HCT116 (cell line): ENCODE measurements around the gene FAM110D. TPM values are rescaled to one million over a fixed set of nuclear protein-coding genes. Genes with fewer than 3 reads are reported as not detected.

Experiments
- ATAC-seq: fragments of 200-7000 bp; cut with Tn5 transposase; 2 replicates; pipeline ENCODE4 v1.9.1; 2020; ENCODE audit warnings: mild to moderate bottlenecking, moderate library complexity
- BruUV-seq: library from RNA; stranded (reverse); fragments of 400-500 nt; replicated peaks from 2 replicates; lab custom pipeline; 2021; lab: Mats Ljungman, UMichigan
- CTCF ChIA-PET: fragments of 300-600 bp; sonication (Branson Sonifier 250); formaldehyde crosslinking; loops from one replicate; lab custom pipeline; 2021; ENCODE audit warnings: antibody characterized with exemption; lab: Charles Lee
- POLR2A ChIA-PET: fragments of 300-600, 350-600 bp; sonication (Branson Sonifier 250); formaldehyde crosslinking; loops from one replicate; lab custom pipeline; 2021; ENCODE audit warnings: antibody characterized with exemption; lab: Charles Lee
- RAD21 ChIA-PET, 2 experiments: fragments of 300-600 bp; sonication (Branson Sonifier 250); formaldehyde crosslinking; loops; one replicate each; lab custom pipeline; 2023; ENCODE audit warnings: low total read pairs in 2 of 2; ENCODE audit not compliant: uncharacterized antibody in 2 of 2, unreplicated experiment in 2 of 2, low non-redundant PET in 1 of 2; lab: Charles Lee
- DNase-seq: peaks from one replicate; pipeline ENCODE4 v3.0.0-alpha.2; 2010; ENCODE audit warnings: low read depth, low spot score
- H2AFZ ChIP-seq: fragments of 200-600 bp; shearing (Covaris generic), sonication (generic); 2 replicates; pipeline ENCODE4 v1.6.1; 2017; ENCODE audit warnings: low read depth, mixed run types, mixed read lengths, antibody characterized with exemption, low read length; ENCODE audit not compliant: poor library complexity, severe bottlenecking
- H3K27ac ChIP-seq: 2 replicates; pipeline ENCODE4 v1.5.1; 2012; ENCODE audit warnings: low read depth, low read length
- H3K27me3 ChIP-seq: fragments of 200-600 bp; sonication (generic); 2 replicates; pipeline ENCODE4 v1.6.1; 2016; ENCODE audit warnings: mixed run types, low read length, mixed read lengths; ENCODE audit not compliant: insufficient read depth
- H3K36me3 ChIP-seq, 2 experiments: fragments of 200-500 bp in 1 of 2; fragments of 200-600 bp in 1 of 2; sonication (Bioruptor generic) in 1 of 2; sonication (generic) in 1 of 2; 2 replicates each; pipeline versions ENCODE4 v1.5.1 to v1.6.1; 2014 to 2016; ENCODE audit warnings: low read length in 2 of 2, inconsistent platforms in 1 of 2, mixed read lengths in 1 of 2, mixed run types in 1 of 2; ENCODE audit not compliant: insufficient read depth in 2 of 2, control insufficient read depth in 1 of 2
- H3K4me1 ChIP-seq, 2 experiments: fragments of 200-600 bp in 1 of 2; sonication (generic) in 1 of 2; 2 replicates each; pipeline versions ENCODE4 v1.5.1 to v1.6.1; 2012 to 2017; ENCODE audit warnings: low read length in 2 of 2, inconsistent platforms in 1 of 2, mild to moderate bottlenecking in 1 of 2, mixed read lengths in 1 of 2, mixed run types in 1 of 2, moderate library complexity in 1 of 2; ENCODE audit not compliant: insufficient read depth in 2 of 2, control insufficient read depth in 1 of 2
- H3K4me2 ChIP-seq: fragments of 200-600 bp; sonication (generic); 2 replicates; pipeline ENCODE4 v1.6.1; 2017; ENCODE audit warnings: mixed run types, low read length, mixed read lengths
- H3K4me3 ChIP-seq, 2 experiments: fragments of 200-600 bp in 1 of 2; sonication (generic) in 1 of 2; replicated peaks in 1 of 2; 2 replicates each; pipeline ENCODE4 v1.5.1; 2011 to 2016; ENCODE audit warnings: low read length in 2 of 2, control low read depth in 1 of 2, low read depth in 1 of 2, mild to moderate bottlenecking in 1 of 2, mixed read lengths in 1 of 2, mixed run types in 1 of 2
- H3K79me2 ChIP-seq: fragments of 200-600 bp; sonication (generic); 2 replicates; pipeline ENCODE4 v1.6.1; 2017; ENCODE audit warnings: mild to moderate bottlenecking, mixed run types, low read length, moderate library complexity, mixed read lengths; ENCODE audit not compliant: insufficient read depth
- H3K9ac ChIP-seq: fragments of 200-600 bp; sonication (generic); 2 replicates; pipeline ENCODE4 v1.6.1; 2016; ENCODE audit warnings: low read length, mixed read lengths
- H3K9me2 ChIP-seq: fragments of 200-600 bp; sonication (generic), shearing (Covaris generic); 2 replicates; pipeline ENCODE4 v1.6.1; 2017; ENCODE audit warnings: mixed run types, mild to moderate bottlenecking, moderate library complexity; ENCODE audit not compliant: insufficient read depth
- H3K9me3 ChIP-seq, 2 experiments: fragments of 200-500 bp in 1 of 2; fragments of 200-600 bp in 1 of 2; sonication (Bioruptor generic) in 1 of 2; sonication (generic) in 1 of 2; 2 replicates each; pipeline ENCODE4 v1.6.1; 2014 to 2017; ENCODE audit warnings: low read length in 2 of 2, mixed read lengths in 2 of 2, inconsistent platforms in 1 of 2, low read depth in 1 of 2, mild to moderate bottlenecking in 1 of 2, mixed run types in 1 of 2, moderate library complexity in 1 of 2; ENCODE audit not compliant: control insufficient read depth in 1 of 2, insufficient read depth in 1 of 2
- H4K20me1 ChIP-seq: fragments of 200-600 bp; sonication (generic), shearing (Covaris generic); 2 replicates; pipeline ENCODE4 v1.6.1; 2017; ENCODE audit warnings: mixed run types, mild to moderate bottlenecking, moderate library complexity; ENCODE audit not compliant: insufficient read depth
- CBX3 ChIP-seq: IDR thresholded peaks from 2 replicates; pipeline ENCODE4 v1.6.1; 2012; ENCODE audit warnings: low read depth
- EGR1 ChIP-seq: IDR thresholded peaks from 2 replicates; pipeline ENCODE4 v1.6.1; 2012; ENCODE audit warnings: low read depth
- ELF1 ChIP-seq: IDR thresholded peaks from 2 replicates; pipeline ENCODE4 v1.6.1; 2012; ENCODE audit warnings: low read depth, borderline replicate concordance
- EZH2 ChIP-seq: fragments of 200-600 bp; sonication (generic); IDR thresholded peaks from 2 replicates; pipeline ENCODE4 v1.6.1; 2017; ENCODE audit warnings: antibody characterized with exemption, mixed run types
- FOSL1 ChIP-seq: IDR thresholded peaks from 2 replicates; pipeline ENCODE4 v1.6.1; 2012; ENCODE audit warnings: low read depth
- JUND ChIP-seq: IDR thresholded peaks from 2 replicates; pipeline ENCODE4 v1.6.1; 2012
- POLR2AphosphoS5 ChIP-seq: IDR thresholded peaks from 2 replicates; pipeline ENCODE4 v1.6.1; 2011; ENCODE audit warnings: mild to moderate bottlenecking, low read depth, low read length, moderate library complexity
- SIN3A ChIP-seq: IDR thresholded peaks from 2 replicates; pipeline ENCODE4 v1.6.1; 2012; ENCODE audit warnings: low read depth
- SRF ChIP-seq: IDR thresholded peaks from 2 replicates; pipeline ENCODE4 v1.6.1; 2012; ENCODE audit warnings: low read depth
- ZBTB33 ChIP-seq: IDR thresholded peaks from 2 replicates; pipeline ENCODE4 v1.6.1; 2011; ENCODE audit warnings: mild to moderate bottlenecking, low read length, moderate library complexity; ENCODE audit not compliant: insufficient replicate concordance; ENCODE audit errors: extremely low read depth
- intact Hi-C: fragments of 100-400 bp; cut with micrococcal nuclease; formaldehyde crosslinking; loops from 2 replicates; pipeline ENCODE4 v1.10.0; 2022
- total RNA-seq: library from RNA; stranded (reverse); gene quantifications from one replicate; pipeline ENCODE4 v1.2.1, GENCODE V29; 2021; ENCODE audit not compliant: unreplicated experiment
- TF ChIP-seq, protein P1 (sequence below): IDR thresholded peaks from 2 replicates; pipeline ENCODE4 v1.6.1; 2012

The FAM110D gene
- total RNA-seq, 1 experiment from 2014 or later = 0.34 TPM

DNA sequence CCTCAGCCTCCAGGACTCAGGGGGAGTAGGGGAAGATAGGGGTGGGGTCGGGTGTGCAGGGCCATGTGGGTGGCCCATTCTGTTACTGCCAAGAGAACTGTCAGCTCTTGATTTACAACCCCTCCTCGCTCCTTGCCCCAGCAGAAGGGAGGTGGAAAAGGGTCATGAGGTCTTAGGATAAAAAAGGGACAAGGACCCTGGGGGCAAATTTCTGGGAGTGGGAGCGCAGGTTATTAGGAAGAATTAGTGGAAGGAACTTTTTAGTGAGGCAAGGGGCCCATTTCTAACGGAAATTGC lies 812 bp downstream of the FAM110D start:
- Histone ChIP-seq H3K9ac (no peak overlapping the region), H4K20me1 (no peaks in the 10 kb centered on the region), H3K9me2 (no peaks in the 10 kb centered on the region), H3K9me3 (no peaks in the 10 kb centered on the region), H3K4me2 (peak overlapping the region; percentile 50; the same call in 1 of the 2 replicates), H3K27ac (no peak overlapping the region), H3K4me1 (peaks cover 20 to 57% of the 10 kb centered on the region in 2 experiments), H3K27me3 (no peaks in the 10 kb centered on the region), H2AFZ (no peak overlapping the region), H3K79me2 (no peaks in the 10 kb centered on the region)
- ATAC-seq = no peak
- no TSS peak for BruUV-seq
- ChIA-PET POLR2A (no interaction called here), CTCF (no interaction called here), RAD21 (no interaction called here)
- TF ChIP-seq CBX3 = no peak
- TF ChIP-seq SRF = no peak
- no peak for TF ChIP-seq ELF1
- no peak for TF ChIP-seq JUND
- no peak for TF ChIP-seq EGR1
- no peak for TF ChIP-seq FOSL1
- TF ChIP-seq, protein P1, sequence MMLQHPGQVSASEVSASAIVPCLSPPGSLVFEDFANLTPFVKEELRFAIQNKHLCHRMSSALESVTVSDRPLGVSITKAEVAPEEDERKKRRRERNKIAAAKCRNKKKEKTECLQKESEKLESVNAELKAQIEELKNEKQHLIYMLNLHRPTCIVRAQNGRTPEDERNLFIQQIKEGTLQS = no peak
- TF ChIP-seq POLR2AphosphoS5 = no peak
- TF ChIP-seq SIN3A = no peak
- TF ChIP-seq ZBTB33 = no peak
- TF ChIP-seq EZH2 = no peak
- TF ChIP-seq, all 23 proteins: peak for 0
- Histone ChIP-seq H3K36me3 (no peaks in the 10 kb centered on the region), H3K4me3 (no peak overlapping the region)
- intact Hi-C loops = no loop called here
- DNase-seq = no peak
